Choroid plexus epithelial cell (primary cell): ENCODE results near the gene KRT16.

ENCODE experiments used
- DNase-seq: peaks from one replicate; pipeline ENCODE4 v3.0.0-alpha.2; 2010; ENCODE audit warnings: low read depth
- H3K4me3 ChIP-seq: 2 replicates; pipeline ENCODE4 v1.5.1; 2011; ENCODE audit warnings: low read depth, mild to moderate bottlenecking, control low read depth, low read length, moderate library complexity
- CTCF ChIP-seq: conservative IDR thresholded peaks from 2 replicates; pipeline ENCODE4 v1.5.1; 2011; ENCODE audit warnings: low read depth, mild to moderate bottlenecking, control low read depth, inconsistent platforms, low read length, moderate library complexity

Gene KRT16

GRCh38 chr17:41651625-41652460 lies 39.3 kb upstream of the KRT16 start:
- H3K4me3 ChIP-seq, result no peak overlapping the region
- no peak for DNase-seq
- no peak for TF ChIP-seq CTCF

- no peak for TF ChIP-seq CTCF
- no peak for DNase-seq
- H3K4me3 ChIP-seq, result no peak overlapping the region
Measured at GRCh38 chr17:41650794-41651624, 38.4 kb upstream of the KRT16 start.

GRCh38 chr17:41649923-41650519 lies 37.5 kb upstream of the KRT16 start:
- no peak for TF ChIP-seq CTCF
- no peak for DNase-seq
- no peak overlapping the region for H3K4me3 ChIP-seq

- peak overlapping the region; percentile 54 for H3K4me3 ChIP-seq
Measured at GRCh38 chr17:41648411-41649195, 36.0 kb upstream of the KRT16 start.

GRCh38 chr17:41647940-41648410 lies 35.4 kb upstream of the KRT16 start:
- peak; percentile 92 for TF ChIP-seq CTCF
- DNase-seq, result peak; percentile 67
- peak overlapping the region; percentile 51 for H3K4me3 ChIP-seq

More at GRCh38 chr17:41648411-41649195, 36.0 kb upstream of the KRT16 start:
- TF ChIP-seq CTCF, result peak; percentile 93
- DNase-seq, result peak; percentile 84
